WTC11 (cell line): Measurements from ENCODE around the gene MYOM1. TPM values are rescaled to one million over a fixed set of nuclear protein-coding genes. Genes with fewer than 3 reads are reported as not detected.

Experiments
- ATAC-seq: fragments of 200-7000 bp; cut with Tn5 transposase; 2 replicates; pipeline ENCODE4 v1.10.0; 2021; ENCODE audit warnings: mild to moderate bottlenecking, moderate library complexity
- CTCF ChIA-PET: fragments of 300-600 bp; sonication (Branson Sonifier 250); formaldehyde crosslinking; loops from one replicate; lab custom pipeline; 2021; ENCODE audit warnings: antibody characterized with exemption; lab: Charles Lee
- POLR2A ChIA-PET: fragments of 350-600 bp; sonication (Branson Sonifier 250); formaldehyde crosslinking; loops from one replicate; lab custom pipeline; 2021; ENCODE audit warnings: antibody characterized with exemption; lab: Charles Lee
- DNase-seq: peaks from one replicate; pipeline ENCODE4 v3.0.0; 2021; ENCODE audit warnings: low spot score
- H3K27ac Mint-ChIP-seq: 2 replicates; pipeline ENCODE4 v1.8.0; 2021; ENCODE audit warnings: mixed read lengths
- H3K27me3 Mint-ChIP-seq: 2 replicates; pipeline ENCODE4 v1.8.0; 2021; ENCODE audit warnings: low read depth, mild to moderate bottlenecking, moderate library complexity, mixed read lengths
- H3K36me3 Mint-ChIP-seq: 2 replicates; pipeline ENCODE4 v1.8.0; 2021; ENCODE audit warnings: mixed read lengths
- H3K4me1 Mint-ChIP-seq: 2 replicates; pipeline ENCODE4 v1.8.0; 2022; ENCODE audit warnings: mixed read lengths
- H3K4me3 Mint-ChIP-seq: 2 replicates; pipeline ENCODE4 v1.8.0; 2021; ENCODE audit warnings: mild to moderate bottlenecking, moderate library complexity, mixed read lengths
- H3K9me3 Mint-ChIP-seq: 2 replicates; pipeline ENCODE4 v1.8.0; 2021; ENCODE audit warnings: mixed read lengths
- EMX1 ChIP-seq: fragments of 250-450 bp; sonication (Bioruptor Pico); IDR thresholded peaks from 2 replicates; pipeline ENCODE4 v1.8.0; 2021; ENCODE audit warnings: mild to moderate bottlenecking
- ETV6 ChIP-seq: sonication (generic); formaldehyde crosslinking; IDR thresholded peaks from 2 replicates; pipeline ENCODE4 v1.8.1; 2022; ENCODE audit warnings: mild to moderate bottlenecking, missing genetic modification reagents
- FOXK1 ChIP-seq: sonication (generic); formaldehyde crosslinking; IDR thresholded peaks from 2 replicates; pipeline ENCODE4 v1.8.0; 2022; ENCODE audit warnings: mild to moderate bottlenecking, moderate library complexity, missing genetic modification reagents
- GRHL2 ChIP-seq: fragments of 250-450 bp; sonication (Bioruptor Pico); IDR thresholded peaks from 2 replicates; pipeline ENCODE4 v1.8.0; 2022; ENCODE audit warnings: mild to moderate bottlenecking, moderate library complexity; ENCODE audit not compliant: insufficient replicate concordance, severe bottlenecking
- KAT7 ChIP-seq: sonication (generic); formaldehyde crosslinking; IDR thresholded peaks from 2 replicates; pipeline ENCODE4 v1.8.1; 2023; ENCODE audit warnings: missing genetic modification reagents, mild to moderate bottlenecking, borderline replicate concordance
- MXD4 ChIP-seq: fragments of 250-450 bp; sonication (Bioruptor Pico); IDR thresholded peaks from 2 replicates; pipeline ENCODE4 v1.8.0; 2021; ENCODE audit warnings: mild to moderate bottlenecking, moderate library complexity, borderline replicate concordance
- MYBL2 ChIP-seq: sonication (generic); formaldehyde crosslinking; IDR thresholded peaks from 2 replicates; pipeline ENCODE4 v1.8.1; 2023; ENCODE audit warnings: mild to moderate bottlenecking, moderate library complexity, missing genetic modification reagents
- NFATC4 ChIP-seq: fragments of 250-450 bp; sonication (Bioruptor Pico); IDR thresholded peaks from 2 replicates; pipeline ENCODE4 v1.9.0; 2021; ENCODE audit warnings: mild to moderate bottlenecking
- NR3C1 ChIP-seq: sonication (generic); formaldehyde crosslinking; conservative IDR thresholded peaks from 2 replicates; pipeline ENCODE4 v1.8.1; 2023; ENCODE audit warnings: low read depth, mild to moderate bottlenecking, missing genetic modification reagents
- SP1 ChIP-seq: sonication (generic); formaldehyde crosslinking; conservative IDR thresholded peaks from 2 replicates; pipeline ENCODE4 v1.8.1; 2022; ENCODE audit warnings: missing genetic modification reagents
- ZNF121 ChIP-seq: sonication (generic); formaldehyde crosslinking; IDR thresholded peaks from 2 replicates; pipeline ENCODE4 v1.8.0; 2023; ENCODE audit warnings: missing genetic modification reagents
- total RNA-seq: library from RNA; stranded (reverse); gene quantifications from 3 replicates; pipeline ENCODE4 v1.2.3, GENCODE V29; 2021
- TF ChIP-seq, protein P1 (sequence below): sonication (generic); formaldehyde crosslinking; IDR thresholded peaks from 2 replicates; pipeline ENCODE4 v1.8.0; 2022; ENCODE audit warnings: mild to moderate bottlenecking, missing genetic modification reagents
- TF ChIP-seq, protein P2 (sequence below): sonication (generic); formaldehyde crosslinking; IDR thresholded peaks from 2 replicates; pipeline ENCODE4 v1.8.0; 2022; ENCODE audit warnings: mild to moderate bottlenecking, missing genetic modification reagents
- TF ChIP-seq, protein P3 (sequence below): fragments of 250-450 bp; sonication (Bioruptor Pico); IDR thresholded peaks from 2 replicates; pipeline ENCODE4 v1.9.0; 2021; ENCODE audit warnings: moderate library complexity, mild to moderate bottlenecking, inconsistent platforms, borderline replicate concordance
- TF ChIP-seq, protein P4 (sequence below): fragments of 250-450 bp; sonication (Bioruptor Pico); conservative IDR thresholded peaks from 2 replicates; pipeline ENCODE4 v1.9.0; 2021; ENCODE audit warnings: mild to moderate bottlenecking
- TF ChIP-seq, protein P5 (sequence below): sonication (generic); formaldehyde crosslinking; IDR thresholded peaks from 2 replicates; pipeline ENCODE4 v1.8.1; 2023; ENCODE audit warnings: mild to moderate bottlenecking, missing genetic modification reagents, moderate library complexity
- TF ChIP-seq, protein P6 (sequence below): sonication (generic); formaldehyde crosslinking; IDR thresholded peaks from 2 replicates; pipeline ENCODE4 v1.8.1; 2023; ENCODE audit warnings: mild to moderate bottlenecking, missing genetic modification reagents, moderate library complexity
- TF ChIP-seq, protein P7 (sequence below): fragments of 250-450 bp; sonication (Bioruptor Pico); IDR thresholded peaks from 2 replicates; pipeline ENCODE4 v1.9.0; 2021; ENCODE audit warnings: mild to moderate bottlenecking
- TF ChIP-seq, protein P8 (sequence below): sonication (generic); formaldehyde crosslinking; conservative IDR thresholded peaks from 2 replicates; pipeline ENCODE4 v1.8.1; 2023; ENCODE audit warnings: mild to moderate bottlenecking, low read depth, missing genetic modification reagents, moderate library complexity

The MYOM1 gene
- total RNA-seq, 1 experiment from 2014 or later, result 0.35 TPM

DNA sequence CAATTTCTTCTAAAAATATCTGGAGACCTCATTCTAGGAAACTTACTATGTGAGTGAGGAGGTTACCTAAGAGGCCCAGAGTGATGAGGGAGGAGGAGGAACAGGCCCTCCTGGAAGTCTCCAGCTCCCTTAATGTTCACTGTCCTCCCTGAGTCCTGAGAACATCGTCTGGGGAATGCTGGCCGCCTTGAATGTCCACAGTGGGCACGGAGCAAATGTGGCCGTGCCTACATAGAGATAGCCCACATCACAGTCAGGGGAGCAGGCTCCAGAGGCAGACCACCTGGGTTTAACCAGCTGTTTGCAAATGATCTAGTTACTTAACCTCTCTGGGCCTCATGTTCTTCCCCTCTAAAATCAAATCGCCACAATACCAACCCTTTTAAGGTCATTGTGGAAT, 123.8 kb downstream of the MYOM1 start:
- no peaks in the 10 kb centered on the region; the same call in 1 of the 2 replicates for H3K27me3 Mint-ChIP-seq
- no peak for ATAC-seq
- H3K36me3 Mint-ChIP-seq, result no peaks in the 10 kb centered on the region
- H3K4me3 Mint-ChIP-seq, result no peak overlapping the region
- H3K9me3 Mint-ChIP-seq, result no peaks in the 10 kb centered on the region
- peaks cover 13% of the 10 kb centered on the region for H3K4me1 Mint-ChIP-seq
- POLR2A ChIA-PET, result no interaction called here
- DNase-seq, result no peak
- TF ChIP-seq, protein P1, sequence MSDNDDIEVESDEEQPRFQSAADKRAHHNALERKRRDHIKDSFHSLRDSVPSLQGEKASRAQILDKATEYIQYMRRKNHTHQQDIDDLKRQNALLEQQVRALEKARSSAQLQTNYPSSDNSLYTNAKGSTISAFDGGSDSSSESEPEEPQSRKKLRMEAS (CRISPR knock-in tag), result no peak
- TF ChIP-seq EMX1 (no peak), KAT7 (no peak), MYBL2 (CRISPR knock-in tag) (no peak), FOXK1 (no peak), GRHL2 (CRISPR knock-in tag) (no peak), NFATC4 (no peak), MXD4 (CRISPR knock-in tag) (no peak), ZNF121 (CRISPR knock-in tag) (no peak), SP1 (CRISPR knock-in tag) (no peak), ETV6 (CRISPR knock-in tag) (no peak), NR3C1 (no peak)
- TF ChIP-seq, protein P2, sequence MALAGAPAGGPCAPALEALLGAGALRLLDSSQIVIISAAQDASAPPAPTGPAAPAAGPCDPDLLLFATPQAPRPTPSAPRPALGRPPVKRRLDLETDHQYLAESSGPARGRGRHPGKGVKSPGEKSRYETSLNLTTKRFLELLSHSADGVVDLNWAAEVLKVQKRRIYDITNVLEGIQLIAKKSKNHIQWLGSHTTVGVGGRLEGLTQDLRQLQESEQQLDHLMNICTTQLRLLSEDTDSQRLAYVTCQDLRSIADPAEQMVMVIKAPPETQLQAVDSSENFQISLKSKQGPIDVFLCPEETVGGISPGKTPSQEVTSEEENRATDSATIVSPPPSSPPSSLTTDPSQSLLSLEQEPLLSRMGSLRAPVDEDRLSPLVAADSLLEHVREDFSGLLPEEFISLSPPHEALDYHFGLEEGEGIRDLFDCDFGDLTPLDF (CRISPR knock-in tag), result no peak
- TF ChIP-seq, protein P3, sequence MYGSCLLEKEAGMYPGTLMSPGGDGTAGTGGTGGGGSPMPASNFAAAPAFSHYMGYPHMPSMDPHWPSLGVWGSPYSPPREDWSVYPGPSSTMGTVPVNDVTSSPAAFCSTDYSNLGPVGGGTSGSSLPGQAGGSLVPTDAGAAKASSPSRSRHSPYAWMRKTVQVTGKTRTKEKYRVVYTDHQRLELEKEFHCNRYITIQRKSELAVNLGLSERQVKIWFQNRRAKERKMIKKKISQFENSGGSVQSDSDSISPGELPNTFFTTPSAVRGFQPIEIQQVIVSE, result no peak
- TF ChIP-seq, protein P4, sequence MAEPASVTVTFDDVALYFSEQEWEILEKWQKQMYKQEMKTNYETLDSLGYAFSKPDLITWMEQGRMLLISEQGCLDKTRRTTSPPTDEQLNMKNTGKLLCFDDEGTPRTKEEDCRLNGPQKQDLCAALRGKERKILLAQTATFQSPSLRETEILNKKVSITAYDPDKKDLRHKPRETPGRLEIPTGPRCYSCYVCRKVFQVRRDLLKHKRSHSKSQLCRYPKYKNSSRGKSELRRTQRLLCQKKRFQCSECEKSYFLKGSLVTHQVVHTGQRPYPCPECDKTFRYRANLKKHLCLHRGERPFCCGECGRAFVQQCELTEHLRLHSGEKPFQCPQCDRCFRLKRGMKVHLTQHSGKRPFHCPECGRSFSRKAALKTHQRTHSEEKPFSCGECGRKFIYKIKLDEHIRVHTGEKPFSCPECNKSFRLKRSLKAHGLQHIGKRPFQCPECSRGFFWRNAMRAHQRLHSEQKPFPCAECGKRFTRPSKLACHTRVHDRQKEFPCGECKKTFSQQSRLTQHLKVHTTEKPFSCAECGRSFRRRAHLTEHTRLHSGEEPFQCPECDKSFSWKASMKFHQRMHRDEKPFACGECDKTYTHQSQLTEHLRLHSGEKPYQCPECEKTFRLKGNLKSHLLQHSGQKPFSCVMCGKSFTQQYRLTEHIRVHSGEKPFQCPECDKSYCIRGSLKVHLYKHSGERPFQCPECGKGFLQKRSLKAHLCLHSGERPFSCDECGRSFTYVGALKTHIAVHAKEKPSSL, result no peak
- TF ChIP-seq, protein P5, sequence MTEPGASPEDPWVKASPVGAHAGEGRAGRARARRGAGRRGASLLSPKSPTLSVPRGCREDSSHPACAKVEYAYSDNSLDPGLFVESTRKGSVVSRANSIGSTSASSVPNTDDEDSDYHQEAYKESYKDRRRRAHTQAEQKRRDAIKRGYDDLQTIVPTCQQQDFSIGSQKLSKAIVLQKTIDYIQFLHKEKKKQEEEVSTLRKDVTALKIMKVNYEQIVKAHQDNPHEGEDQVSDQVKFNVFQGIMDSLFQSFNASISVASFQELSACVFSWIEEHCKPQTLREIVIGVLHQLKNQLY (CRISPR knock-in tag), result no peak
- TF ChIP-seq, protein P6, sequence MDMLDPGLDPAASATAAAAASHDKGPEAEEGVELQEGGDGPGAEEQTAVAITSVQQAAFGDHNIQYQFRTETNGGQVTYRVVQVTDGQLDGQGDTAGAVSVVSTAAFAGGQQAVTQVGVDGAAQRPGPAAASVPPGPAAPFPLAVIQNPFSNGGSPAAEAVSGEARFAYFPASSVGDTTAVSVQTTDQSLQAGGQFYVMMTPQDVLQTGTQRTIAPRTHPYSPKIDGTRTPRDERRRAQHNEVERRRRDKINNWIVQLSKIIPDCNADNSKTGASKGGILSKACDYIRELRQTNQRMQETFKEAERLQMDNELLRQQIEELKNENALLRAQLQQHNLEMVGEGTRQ (CRISPR knock-in tag), result no peak
- TF ChIP-seq, protein P7, sequence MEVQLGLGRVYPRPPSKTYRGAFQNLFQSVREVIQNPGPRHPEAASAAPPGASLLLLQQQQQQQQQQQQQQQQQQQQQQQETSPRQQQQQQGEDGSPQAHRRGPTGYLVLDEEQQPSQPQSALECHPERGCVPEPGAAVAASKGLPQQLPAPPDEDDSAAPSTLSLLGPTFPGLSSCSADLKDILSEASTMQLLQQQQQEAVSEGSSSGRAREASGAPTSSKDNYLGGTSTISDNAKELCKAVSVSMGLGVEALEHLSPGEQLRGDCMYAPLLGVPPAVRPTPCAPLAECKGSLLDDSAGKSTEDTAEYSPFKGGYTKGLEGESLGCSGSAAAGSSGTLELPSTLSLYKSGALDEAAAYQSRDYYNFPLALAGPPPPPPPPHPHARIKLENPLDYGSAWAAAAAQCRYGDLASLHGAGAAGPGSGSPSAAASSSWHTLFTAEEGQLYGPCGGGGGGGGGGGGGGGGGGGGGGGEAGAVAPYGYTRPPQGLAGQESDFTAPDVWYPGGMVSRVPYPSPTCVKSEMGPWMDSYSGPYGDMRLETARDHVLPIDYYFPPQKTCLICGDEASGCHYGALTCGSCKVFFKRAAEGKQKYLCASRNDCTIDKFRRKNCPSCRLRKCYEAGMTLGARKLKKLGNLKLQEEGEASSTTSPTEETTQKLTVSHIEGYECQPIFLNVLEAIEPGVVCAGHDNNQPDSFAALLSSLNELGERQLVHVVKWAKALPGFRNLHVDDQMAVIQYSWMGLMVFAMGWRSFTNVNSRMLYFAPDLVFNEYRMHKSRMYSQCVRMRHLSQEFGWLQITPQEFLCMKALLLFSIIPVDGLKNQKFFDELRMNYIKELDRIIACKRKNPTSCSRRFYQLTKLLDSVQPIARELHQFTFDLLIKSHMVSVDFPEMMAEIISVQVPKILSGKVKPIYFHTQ (CRISPR knock-in tag), result no peak
- TF ChIP-seq, protein P8, sequence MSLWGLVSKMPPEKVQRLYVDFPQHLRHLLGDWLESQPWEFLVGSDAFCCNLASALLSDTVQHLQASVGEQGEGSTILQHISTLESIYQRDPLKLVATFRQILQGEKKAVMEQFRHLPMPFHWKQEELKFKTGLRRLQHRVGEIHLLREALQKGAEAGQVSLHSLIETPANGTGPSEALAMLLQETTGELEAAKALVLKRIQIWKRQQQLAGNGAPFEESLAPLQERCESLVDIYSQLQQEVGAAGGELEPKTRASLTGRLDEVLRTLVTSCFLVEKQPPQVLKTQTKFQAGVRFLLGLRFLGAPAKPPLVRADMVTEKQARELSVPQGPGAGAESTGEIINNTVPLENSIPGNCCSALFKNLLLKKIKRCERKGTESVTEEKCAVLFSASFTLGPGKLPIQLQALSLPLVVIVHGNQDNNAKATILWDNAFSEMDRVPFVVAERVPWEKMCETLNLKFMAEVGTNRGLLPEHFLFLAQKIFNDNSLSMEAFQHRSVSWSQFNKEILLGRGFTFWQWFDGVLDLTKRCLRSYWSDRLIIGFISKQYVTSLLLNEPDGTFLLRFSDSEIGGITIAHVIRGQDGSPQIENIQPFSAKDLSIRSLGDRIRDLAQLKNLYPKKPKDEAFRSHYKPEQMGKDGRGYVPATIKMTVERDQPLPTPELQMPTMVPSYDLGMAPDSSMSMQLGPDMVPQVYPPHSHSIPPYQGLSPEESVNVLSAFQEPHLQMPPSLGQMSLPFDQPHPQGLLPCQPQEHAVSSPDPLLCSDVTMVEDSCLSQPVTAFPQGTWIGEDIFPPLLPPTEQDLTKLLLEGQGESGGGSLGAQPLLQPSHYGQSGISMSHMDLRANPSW (CRISPR knock-in tag), result no peak
- CTCF ChIA-PET, result no interaction called here
- H3K27ac Mint-ChIP-seq, result no peak overlapping the region
